Activated CD8-positive, alpha-beta T cell treated with anti-CD3 and anti-CD28 coated beads for 36 hours (primary cell): Measurements from ENCODE around the gene USP15. TPM values are rescaled to one million over a fixed set of nuclear protein-coding genes. Genes with fewer than 3 reads are reported as not detected.
A peak's percentile ranks its signal among the peaks of the same experiment; 100 is the strongest.

Source experiments
- ATAC-seq: fragments of 200-7000 bp; cut with Tn5 transposase; one replicate; pipeline ENCODE4 v1.10.0; 2021; ENCODE audit warnings: mild to moderate bottlenecking, moderate library complexity
- CTCF ChIA-PET: fragments of 350-600 bp; sonication (Branson Sonifier 250); formaldehyde crosslinking; loops from one replicate; lab custom pipeline; 2021; ENCODE audit warnings: antibody characterized with exemption; lab: Charles Lee
- POLR2A ChIA-PET: fragments of 350-600 bp; sonication (Branson Sonifier 250); formaldehyde crosslinking; loops from one replicate; lab custom pipeline; 2021; ENCODE audit warnings: antibody characterized with exemption; lab: Charles Lee
- DNase-seq: peaks from one replicate; pipeline ENCODE4 v3.0.0-alpha.2; 2020
- H3K27ac Mint-ChIP-seq: one replicate; pipeline ENCODE4 v1.8.0; 2021; ENCODE audit warnings: mild to moderate bottlenecking, mixed read lengths
- H3K27me3 Mint-ChIP-seq: one replicate; pipeline ENCODE4 v1.8.0; 2021; ENCODE audit warnings: mixed read lengths
- H3K36me3 Mint-ChIP-seq: one replicate; pipeline ENCODE4 v1.8.0; 2021; ENCODE audit warnings: low read depth, mixed read lengths
- H3K4me1 Mint-ChIP-seq: one replicate; pipeline ENCODE4 v1.8.0; 2021; ENCODE audit warnings: low read depth, mixed read lengths
- H3K4me3 Mint-ChIP-seq: one replicate; pipeline ENCODE4 v1.8.0; 2021; ENCODE audit warnings: mild to moderate bottlenecking, moderate library complexity, mixed read lengths
- H3K9me3 Mint-ChIP-seq: one replicate; pipeline ENCODE4 v1.8.0; 2021; ENCODE audit warnings: mixed read lengths
- intact Hi-C: fragments of 100-400 bp; cut with micrococcal nuclease; formaldehyde crosslinking; loops from one replicate; pipeline ENCODE4 v1.10.0; 2022
- total RNA-seq, 2 experiments: library from RNA; stranded (reverse); gene quantifications; one replicate each; pipeline ENCODE4 v1.2.3, GENCODE V29; 2021
- TF ChIP-seq, protein P1 (sequence below): fragments of 200-600 bp; IDR thresholded peaks from one replicate; pipeline ENCODE4 v1.8.0; 2022; ENCODE audit warnings: antibody characterized with exemption, mild to moderate bottlenecking

USP15 gene
- total RNA-seq, 2 experiments from 2014 or later = 112 to 118 TPM

- ATAC-seq (no peak), DNase-seq (peak; percentile 82)
- peaks cover 37% of the 10 kb centered on the region for H3K4me1 Mint-ChIP-seq
- H3K27ac Mint-ChIP-seq = peak overlapping the region; percentile 88
- peak overlapping the region; percentile 50 for H3K4me3 Mint-ChIP-seq
- POLR2A ChIA-PET = no interaction called here
- TF ChIP-seq, protein P1, sequence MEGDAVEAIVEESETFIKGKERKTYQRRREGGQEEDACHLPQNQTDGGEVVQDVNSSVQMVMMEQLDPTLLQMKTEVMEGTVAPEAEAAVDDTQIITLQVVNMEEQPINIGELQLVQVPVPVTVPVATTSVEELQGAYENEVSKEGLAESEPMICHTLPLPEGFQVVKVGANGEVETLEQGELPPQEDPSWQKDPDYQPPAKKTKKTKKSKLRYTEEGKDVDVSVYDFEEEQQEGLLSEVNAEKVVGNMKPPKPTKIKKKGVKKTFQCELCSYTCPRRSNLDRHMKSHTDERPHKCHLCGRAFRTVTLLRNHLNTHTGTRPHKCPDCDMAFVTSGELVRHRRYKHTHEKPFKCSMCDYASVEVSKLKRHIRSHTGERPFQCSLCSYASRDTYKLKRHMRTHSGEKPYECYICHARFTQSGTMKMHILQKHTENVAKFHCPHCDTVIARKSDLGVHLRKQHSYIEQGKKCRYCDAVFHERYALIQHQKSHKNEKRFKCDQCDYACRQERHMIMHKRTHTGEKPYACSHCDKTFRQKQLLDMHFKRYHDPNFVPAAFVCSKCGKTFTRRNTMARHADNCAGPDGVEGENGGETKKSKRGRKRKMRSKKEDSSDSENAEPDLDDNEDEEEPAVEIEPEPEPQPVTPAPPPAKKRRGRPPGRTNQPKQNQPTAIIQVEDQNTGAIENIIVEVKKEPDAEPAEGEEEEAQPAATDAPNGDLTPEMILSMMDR = no peak
- CTCF ChIA-PET = interaction anchor here (1.2 to 1.9 kb wide), 2 partner anchors 46 to 64 kb away, joined by 3 to 4 read pairs; a partner anchor contains a TSS
- intact Hi-C loops = no loop called here
- no peaks in the 10 kb centered on the region for H3K27me3 Mint-ChIP-seq
- peaks cover 11% of the 10 kb centered on the region for H3K36me3 Mint-ChIP-seq
- no peaks in the 10 kb centered on the region for H3K9me3 Mint-ChIP-seq
Measured at GRCh38 chr12:62256408-62257096, 3.7 kb upstream of the USP15 start.

DNA sequence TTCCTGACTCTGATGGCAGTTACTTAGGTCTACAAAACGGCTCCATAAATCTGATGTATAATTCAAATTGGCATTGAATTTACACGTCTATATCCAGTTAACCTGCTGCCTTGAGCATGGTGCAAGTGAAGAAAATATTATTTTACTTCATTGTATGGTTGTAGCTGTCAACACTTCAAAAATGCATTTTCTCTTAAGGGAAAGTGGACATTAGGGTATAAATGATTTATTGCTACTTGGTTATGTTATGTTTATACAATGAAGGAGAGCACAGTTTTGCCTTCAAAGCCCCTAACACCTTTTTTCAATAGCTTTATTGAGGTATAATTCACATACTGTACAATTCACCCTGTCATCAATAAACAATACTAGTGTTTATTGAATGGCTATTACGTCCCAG is 2.0 kb upstream of the USP15 start:
- intact Hi-C loops = no loop called here
- no peak for DNase-seq
- Mint-ChIP-seq H3K4me1 (peaks cover 37% of the 10 kb centered on the region), H3K36me3 (peaks cover 8% of the 10 kb centered on the region), H3K9me3 (no peaks in the 10 kb centered on the region), H3K4me3 (peak overlapping the region; percentile 83), H3K27ac (peak overlapping the region; percentile 96), H3K27me3 (no peaks in the 10 kb centered on the region)
- ChIA-PET POLR2A (no interaction called here), CTCF (interaction anchor here (1.5 to 1.9 kb wide), 2 partner anchors 35 to 65 kb away, joined by 3 to 4 read pairs; a partner anchor contains a TSS)
- ATAC-seq = no peak
- TF ChIP-seq, protein P1 = no peak

GRCh38 chr12:62258941-62259630 is 1.1 kb upstream of the USP15 start:
- ChIA-PET CTCF (interaction anchor here (0.9 to 1.9 kb wide), 6 partner anchors 8 to 207 kb away, joined by 3 to 9 read pairs (median 4); a partner anchor contains a TSS), POLR2A (interaction anchor here (0.9 to 1.8 kb wide), 5 partner anchors 8 to 344 kb away, joined by 3 to 10 read pairs (median 4); no protein-coding TSS in a partner anchor)
- no peak for DNase-seq
- H3K4me1 Mint-ChIP-seq = peaks cover 44% of the 10 kb centered on the region
- H3K9me3 Mint-ChIP-seq = no peaks in the 10 kb centered on the region
- no peaks in the 10 kb centered on the region for H3K27me3 Mint-ChIP-seq
- peak overlapping the region; percentile 96 for H3K27ac Mint-ChIP-seq
- TF ChIP-seq, protein P1 = no peak
- peaks cover 15% of the 10 kb centered on the region for H3K36me3 Mint-ChIP-seq
- intact Hi-C loops = no loop called here
- peak overlapping the region; percentile 83 for H3K4me3 Mint-ChIP-seq
- ATAC-seq = peak; percentile 6

DNA sequence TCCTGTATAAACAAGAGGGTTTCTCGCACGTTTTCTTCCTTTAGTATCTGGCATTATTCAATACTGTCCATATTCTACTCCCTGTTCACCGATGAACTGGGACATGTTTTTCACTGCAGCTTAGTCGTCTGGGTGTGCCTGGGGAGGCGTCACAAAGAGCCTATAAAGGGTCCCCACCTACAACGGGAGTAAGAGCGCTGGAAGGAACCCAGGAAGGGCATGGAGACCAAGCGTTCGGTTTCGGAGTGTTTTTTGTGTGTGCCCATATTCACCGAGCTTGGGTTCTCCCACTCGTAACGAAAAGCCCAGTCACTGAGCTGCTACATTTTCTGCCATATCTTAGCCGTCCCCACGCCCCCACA is 592 bp upstream of the USP15 start:
- DNase-seq (no peak), ATAC-seq (no peak)
- no peaks in the 10 kb centered on the region for H3K9me3 Mint-ChIP-seq
- TF ChIP-seq, protein P1 = no peak
- peak overlapping the region; percentile 96 for H3K27ac Mint-ChIP-seq
- peak overlapping the region; percentile 83 for H3K4me3 Mint-ChIP-seq
- peaks cover 20% of the 10 kb centered on the region for H3K36me3 Mint-ChIP-seq
- intact Hi-C loops = no loop called here
- no peaks in the 10 kb centered on the region for H3K27me3 Mint-ChIP-seq
- ChIA-PET CTCF (interaction anchor here (0.8 to 1.3 kb wide), 7 partner anchors 8 to 206 kb away, joined by 3 to 9 read pairs (median 3); no protein-coding TSS in a partner anchor), POLR2A (interaction anchor here (0.9 to 1.8 kb wide), 6 partner anchors 8 to 343 kb away, joined by 3 to 10 read pairs (median 4); no protein-coding TSS in a partner anchor)
- peaks cover 49% of the 10 kb centered on the region for H3K4me1 Mint-ChIP-seq
